A673 (cell line): ENCODE measurements around the gene IRF2BP2.

Source experiments
- EZH2 ChIP-seq: fragments of 200-600 bp; sonication (generic); IDR thresholded peaks from 2 replicates; pipeline ENCODE4 v1.6.1; 2017; ENCODE audit warnings: borderline replicate concordance, low read depth, mild to moderate bottlenecking, mixed read lengths, antibody characterized with exemption, low read length; ENCODE audit not compliant: poor library complexity, severe bottlenecking
- TF ChIP-seq, protein P1 (sequence below): fragments of 300-800, 200-600 bp; sonication (generic); conservative IDR thresholded peaks from 2 replicates; pipeline ENCODE4 v1.5.1; 2017; ENCODE audit warnings: low read depth, mild to moderate bottlenecking, antibody characterized with exemption, low read length, moderate library complexity, mixed read lengths

DNA sequence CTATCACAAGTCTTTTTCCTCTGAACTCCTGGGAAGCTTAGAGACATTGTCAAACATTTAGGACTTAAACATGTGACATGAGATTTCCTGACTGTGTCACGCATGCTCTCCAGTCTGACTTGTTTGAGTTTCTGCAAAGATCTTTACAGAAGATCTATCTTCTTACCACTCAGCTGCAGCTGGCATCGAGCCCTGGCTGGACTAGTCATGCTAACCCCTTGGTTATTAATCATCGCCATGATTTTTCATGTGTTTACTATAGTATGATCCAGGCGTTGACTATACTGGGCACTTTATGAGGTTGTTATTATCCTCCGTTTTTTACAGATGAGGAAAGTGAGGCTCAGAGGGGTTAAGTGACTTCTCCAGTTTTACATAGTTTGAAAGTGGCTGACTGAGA lies 18.1 kb upstream of the IRF2BP2 start:
- TF ChIP-seq, protein P1, sequence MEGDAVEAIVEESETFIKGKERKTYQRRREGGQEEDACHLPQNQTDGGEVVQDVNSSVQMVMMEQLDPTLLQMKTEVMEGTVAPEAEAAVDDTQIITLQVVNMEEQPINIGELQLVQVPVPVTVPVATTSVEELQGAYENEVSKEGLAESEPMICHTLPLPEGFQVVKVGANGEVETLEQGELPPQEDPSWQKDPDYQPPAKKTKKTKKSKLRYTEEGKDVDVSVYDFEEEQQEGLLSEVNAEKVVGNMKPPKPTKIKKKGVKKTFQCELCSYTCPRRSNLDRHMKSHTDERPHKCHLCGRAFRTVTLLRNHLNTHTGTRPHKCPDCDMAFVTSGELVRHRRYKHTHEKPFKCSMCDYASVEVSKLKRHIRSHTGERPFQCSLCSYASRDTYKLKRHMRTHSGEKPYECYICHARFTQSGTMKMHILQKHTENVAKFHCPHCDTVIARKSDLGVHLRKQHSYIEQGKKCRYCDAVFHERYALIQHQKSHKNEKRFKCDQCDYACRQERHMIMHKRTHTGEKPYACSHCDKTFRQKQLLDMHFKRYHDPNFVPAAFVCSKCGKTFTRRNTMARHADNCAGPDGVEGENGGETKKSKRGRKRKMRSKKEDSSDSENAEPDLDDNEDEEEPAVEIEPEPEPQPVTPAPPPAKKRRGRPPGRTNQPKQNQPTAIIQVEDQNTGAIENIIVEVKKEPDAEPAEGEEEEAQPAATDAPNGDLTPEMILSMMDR, result no peak
- no peak for TF ChIP-seq EZH2
